GM19099 (cell line): ENCODE measurements around the gene PPP6R1.

Experiments
- POLR2A ChIP-seq: IDR thresholded peaks from 3 replicates; pipeline ENCODE4 v1.6.1; 2011; ENCODE audit warnings: low read depth; ENCODE audit not compliant: insufficient read length; ENCODE audit errors: extremely low read depth

PPP6R1 gene, protein sequence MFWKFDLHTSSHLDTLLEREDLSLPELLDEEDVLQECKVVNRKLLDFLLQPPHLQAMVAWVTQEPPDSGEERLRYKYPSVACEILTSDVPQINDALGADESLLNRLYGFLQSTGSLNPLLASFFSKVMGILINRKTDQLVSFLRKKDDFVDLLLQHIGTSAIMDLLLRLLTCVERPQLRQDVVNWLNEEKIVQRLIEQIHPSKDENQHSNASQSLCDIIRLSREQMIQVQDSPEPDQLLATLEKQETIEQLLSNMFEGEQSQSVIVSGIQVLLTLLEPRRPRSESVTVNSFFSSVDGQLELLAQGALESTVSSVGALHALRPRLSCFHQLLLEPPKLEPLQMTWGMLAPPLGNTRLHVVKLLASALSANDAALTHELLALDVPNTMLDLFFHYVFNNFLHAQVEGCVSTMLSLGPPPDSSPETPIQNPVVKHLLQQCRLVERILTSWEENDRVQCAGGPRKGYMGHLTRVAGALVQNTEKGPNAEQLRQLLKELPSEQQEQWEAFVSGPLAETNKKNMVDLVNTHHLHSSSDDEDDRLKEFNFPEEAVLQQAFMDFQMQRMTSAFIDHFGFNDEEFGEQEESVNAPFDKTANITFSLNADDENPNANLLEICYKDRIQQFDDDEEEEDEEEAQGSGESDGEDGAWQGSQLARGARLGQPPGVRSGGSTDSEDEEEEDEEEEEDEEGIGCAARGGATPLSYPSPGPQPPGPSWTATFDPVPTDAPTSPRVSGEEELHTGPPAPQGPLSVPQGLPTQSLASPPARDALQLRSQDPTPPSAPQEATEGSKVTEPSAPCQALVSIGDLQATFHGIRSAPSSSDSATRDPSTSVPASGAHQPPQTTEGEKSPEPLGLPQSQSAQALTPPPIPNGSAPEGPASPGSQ

DNA sequence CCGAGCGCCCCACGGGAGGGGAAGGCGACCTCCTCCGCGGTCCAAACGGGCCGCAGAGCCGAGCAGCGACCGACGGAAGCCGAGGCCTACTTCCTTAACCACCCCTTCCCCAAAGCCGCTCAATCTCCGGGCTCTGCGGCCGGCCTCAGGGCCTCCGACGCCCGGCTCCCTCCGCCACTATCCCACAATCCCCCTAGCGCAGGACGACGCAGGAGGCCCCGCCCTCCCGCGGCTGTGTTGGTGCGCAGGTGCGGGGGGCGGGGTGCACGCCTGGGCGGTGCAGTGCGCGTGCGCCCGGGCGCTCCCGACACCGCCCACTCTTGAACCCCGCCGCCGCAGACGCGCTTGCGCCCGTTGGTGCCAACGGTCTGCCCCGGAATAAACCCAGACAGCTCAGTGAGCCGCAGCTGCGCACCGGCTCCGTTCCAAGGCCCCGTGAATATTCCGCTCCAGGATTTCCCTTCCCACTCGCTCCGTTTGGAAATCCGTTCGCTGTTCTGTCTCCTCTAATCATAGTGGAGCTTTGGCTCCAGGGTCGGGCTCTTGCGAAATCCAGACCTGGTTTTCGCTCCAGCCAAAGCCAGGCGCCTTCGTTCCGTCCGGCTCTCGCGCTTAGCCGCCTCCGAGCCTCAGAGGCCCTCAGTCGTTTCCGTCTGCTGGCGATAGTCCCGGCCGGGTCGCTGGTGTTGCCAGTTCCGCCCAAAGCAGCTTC lies at the start of gene PPP6R1:
Gene PPP6R1 (minus strand): TSS at position 190 of the 712 bp plus-strand sequence. CDS start 11,914 bp downstream, outside the sequence.
- peak; percentile 90 for TF ChIP-seq POLR2A

- no peak for TF ChIP-seq POLR2A
Observed at GRCh38 chr19:55308281-55308680, 49.5 kb upstream of the PPP6R1 start.

DNA sequence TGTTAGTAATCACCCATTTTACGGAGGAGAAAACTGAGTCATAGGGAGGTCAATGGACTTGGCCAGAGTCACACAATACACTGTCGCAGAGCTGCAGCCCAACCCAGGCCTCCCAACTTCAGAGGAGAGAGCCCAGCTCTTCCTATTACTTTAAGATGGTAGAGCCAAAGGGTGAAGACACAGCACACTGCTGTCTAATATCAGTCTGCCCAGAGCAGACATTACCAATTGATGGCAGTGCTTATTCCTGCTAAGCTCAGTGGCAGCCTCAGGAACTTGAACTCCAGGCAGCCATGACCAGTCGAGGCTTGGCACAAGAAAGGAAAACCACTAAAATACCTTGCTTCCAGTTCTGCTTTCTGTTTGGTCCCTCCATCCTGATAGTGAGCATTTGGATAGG lies 47.9 kb upstream of the PPP6R1 start:
- TF ChIP-seq POLR2A, result no peak

DNA sequence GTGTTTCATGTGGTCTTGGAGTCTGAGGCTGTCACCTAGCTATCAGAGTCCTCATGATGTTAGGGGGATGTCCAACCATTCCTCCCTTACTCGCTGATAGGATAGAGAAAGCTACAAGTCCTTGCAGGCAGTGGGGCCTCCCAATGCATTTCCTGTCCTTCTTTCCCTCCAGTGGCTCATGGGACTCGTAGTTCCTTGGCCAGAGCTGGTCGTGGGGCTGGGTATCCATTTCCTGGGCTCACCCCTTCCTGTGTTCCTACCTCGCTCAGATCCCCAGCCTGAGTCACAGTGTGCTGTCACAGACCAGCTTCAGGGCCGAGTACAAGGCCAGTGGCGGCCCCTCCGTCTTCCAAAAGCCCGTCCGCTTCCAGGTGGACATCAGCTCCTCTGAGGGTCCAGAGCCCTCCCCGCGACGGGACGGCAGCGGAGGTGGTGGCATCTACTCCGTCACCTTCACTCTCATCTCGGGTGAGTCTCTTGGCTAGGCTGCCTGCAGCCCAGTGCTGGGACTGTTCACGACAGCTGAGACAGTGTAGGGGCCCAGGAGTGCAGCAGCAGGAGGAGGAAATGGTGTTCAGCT lies 47.3 kb upstream of the PPP6R1 start:
- no peak for TF ChIP-seq POLR2A

- no peak for TF ChIP-seq POLR2A
Observed at GRCh38 chr19:55305491-55305890, 46.7 kb upstream of the PPP6R1 start.

DNA sequence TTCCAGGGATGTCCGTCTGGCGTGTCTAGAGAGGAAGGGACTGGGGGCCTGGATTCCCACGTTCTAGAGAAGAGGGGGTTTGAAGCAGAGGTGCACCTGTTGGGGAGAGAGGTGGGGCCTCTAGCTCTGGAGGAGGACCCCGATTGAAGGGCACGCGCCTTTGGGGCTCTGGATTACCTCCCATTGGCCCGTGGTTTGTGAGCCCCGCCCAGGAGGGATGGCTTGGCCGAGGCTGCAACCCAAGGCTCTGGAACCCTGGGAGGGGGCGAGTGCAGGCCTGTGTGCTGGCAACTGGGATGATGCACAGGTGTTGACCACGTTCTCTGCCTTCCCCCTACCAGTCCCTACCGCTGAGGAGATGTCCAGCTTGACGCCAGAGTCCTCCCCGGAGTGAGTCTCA lies 46.2 kb upstream of the PPP6R1 start:
- no peak for TF ChIP-seq POLR2A

GRCh38 chr19:55304279-55304978 lies 45.6 kb upstream of the PPP6R1 start:
- TF ChIP-seq POLR2A, result no peak

GRCh38 chr19:55303477-55303876 lies 44.7 kb upstream of the PPP6R1 start:
- TF ChIP-seq POLR2A, result no peak

DNA sequence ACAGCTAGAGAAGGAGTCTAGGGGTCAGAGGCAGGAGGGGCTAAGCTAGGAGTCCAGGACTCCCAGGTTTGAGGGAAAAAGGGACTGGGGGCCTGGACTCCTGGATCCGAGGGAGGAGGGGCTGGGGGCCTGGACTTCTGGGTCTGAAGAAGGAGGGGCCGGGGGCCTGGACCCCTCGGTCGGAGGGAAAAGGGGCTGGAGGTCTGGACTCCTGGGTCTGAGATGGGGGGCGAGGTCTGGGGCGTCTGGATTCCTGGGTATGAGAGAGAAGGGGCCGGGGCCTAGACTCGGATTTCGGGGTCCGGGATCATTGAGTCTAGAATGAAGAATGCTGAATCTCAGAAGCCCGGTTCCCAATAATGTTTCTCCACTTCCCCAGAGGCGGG lies 43.5 kb upstream of the PPP6R1 start:
- no peak for TF ChIP-seq POLR2A

DNA sequence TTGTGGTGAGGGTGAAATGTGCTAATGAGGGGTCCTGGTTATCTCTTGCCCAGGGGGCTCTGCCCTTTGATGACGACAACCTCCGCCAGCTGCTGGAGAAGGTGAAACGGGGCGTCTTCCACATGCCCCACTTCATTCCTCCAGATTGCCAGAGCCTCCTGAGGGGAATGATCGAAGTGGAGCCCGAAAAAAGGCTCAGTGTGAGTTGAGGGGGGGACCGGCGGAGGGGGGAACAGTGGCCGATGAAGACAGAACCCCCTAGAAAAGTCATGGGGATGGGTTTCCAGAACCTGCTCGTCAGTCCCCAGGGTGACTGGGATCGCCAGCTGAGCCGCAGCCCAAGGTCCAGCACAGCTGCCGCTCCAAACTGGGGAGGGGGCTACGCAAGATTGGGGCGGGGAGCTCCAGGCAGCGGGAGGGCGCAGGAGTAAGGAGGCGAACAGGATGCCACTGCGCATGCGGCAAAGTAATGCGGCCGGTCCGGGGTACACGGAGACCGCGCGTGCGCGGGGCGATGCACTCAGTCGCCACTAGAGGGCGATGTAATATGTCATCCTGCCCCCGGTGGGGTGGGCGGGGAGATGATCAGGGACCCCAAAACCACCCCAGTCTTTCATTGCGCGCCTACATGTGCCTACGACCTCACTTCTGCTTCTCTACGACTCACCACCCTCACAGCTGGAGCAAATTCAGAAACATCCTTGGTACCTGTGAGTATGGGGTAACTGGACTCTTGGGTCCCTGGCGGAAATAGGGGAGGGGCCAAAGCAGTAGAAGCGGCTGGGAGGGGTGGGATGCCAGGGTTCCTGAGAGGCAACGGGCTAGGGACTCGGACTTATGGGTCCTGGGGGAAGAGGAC lies 42.9 kb upstream of the PPP6R1 start:
- no peak for TF ChIP-seq POLR2A

- no peak for TF ChIP-seq POLR2A
Observed at GRCh38 chr19:55300886-55301458, 42.2 kb upstream of the PPP6R1 start.

GRCh38 chr19:55299991-55300390 lies 41.2 kb upstream of the PPP6R1 start:
- no peak for TF ChIP-seq POLR2A

GRCh38 chr19:55297267-55297666 lies 38.5 kb upstream of the PPP6R1 start:
- TF ChIP-seq POLR2A, result no peak
